Liver (tissue), 9 donors: Measurements from ENCODE around the gene LOXL3. TPM values are rescaled to one million over a fixed set of nuclear protein-coding genes. Genes with fewer than 3 reads are reported as not detected.

Source experiments
- DNase-seq: peaks from one replicate; pipeline ENCODE4 v3.0.0-alpha.2; 2017; ENCODE audit warnings: low spot score
- H3K27ac ChIP-seq, 2 donors: one replicate each; pipeline ENCODE4 v1.7.0; 2013; ENCODE audit warnings: inconsistent platforms in 2 of 2, low read length in 2 of 2, control low read depth in 1 of 2, low read depth in 1 of 2, mild to moderate bottlenecking in 1 of 2
- H3K27me3 ChIP-seq, 4 donors: one replicate each; pipeline versions ENCODE4 v1.6.1 to v1.7.0; 2013; ENCODE audit warnings: low read length in 3 of 4, inconsistent platforms in 1 of 4, mild to moderate bottlenecking in 1 of 4, moderate library complexity in 1 of 4; ENCODE audit not compliant: control insufficient read depth in 4 of 4, insufficient read depth in 4 of 4
- H3K36me3 ChIP-seq, 4 donors: one replicate each; pipeline versions ENCODE4 v1.6.1 to v1.7.0; 2013; ENCODE audit warnings: low read length in 3 of 4, mild to moderate bottlenecking in 3 of 4, low read depth in 1 of 4, moderate library complexity in 1 of 4; ENCODE audit not compliant: control insufficient read depth in 4 of 4, insufficient read depth in 3 of 4
- H3K4me1 ChIP-seq, 4 donors: one replicate each; pipeline versions ENCODE4 v1.6.1 to v1.7.0; 2013; ENCODE audit warnings: low read length in 3 of 4, mild to moderate bottlenecking in 3 of 4, moderate library complexity in 1 of 4; ENCODE audit not compliant: control insufficient read depth in 4 of 4, insufficient read depth in 4 of 4
- H3K4me3 ChIP-seq, 3 donors: one replicate each; pipeline versions ENCODE4 v1.6.1 to v1.7.0; 2013; ENCODE audit warnings: low read length in 3 of 3, control low read depth in 1 of 3, low read depth in 1 of 3, mild to moderate bottlenecking in 1 of 3
- H3K9ac ChIP-seq, 2 donors: one replicate each; pipeline ENCODE4 v1.7.0; 2013; ENCODE audit warnings: low read length in 2 of 2, mild to moderate bottlenecking in 2 of 2, moderate library complexity in 2 of 2, control low read depth in 1 of 2, low read depth in 1 of 2
- H3K9me3 ChIP-seq, 4 donors: one replicate each; pipeline versions ENCODE4 v1.6.1 to v1.7.0; 2013; ENCODE audit warnings: low read length in 3 of 4; ENCODE audit not compliant: control insufficient read depth in 4 of 4
- FOXA2 ChIP-seq: IDR thresholded peaks from 2 replicates; pipeline ENCODE4 v1.6.1; 2016; ENCODE audit warnings: antibody characterized with exemption
- GABPA ChIP-seq, 2 donors: IDR thresholded peaks in 1 of 2; conservative IDR thresholded peaks in 1 of 2; 2 replicates each; pipeline ENCODE4 v1.6.1; 2016; ENCODE audit warnings: antibody characterized with exemption in 2 of 2, mild to moderate bottlenecking in 1 of 2, moderate library complexity in 1 of 2
- HNF4A ChIP-seq, 2 donors: conservative IDR thresholded peaks; 2 replicates each; pipeline ENCODE4 v1.6.1; 2016; ENCODE audit warnings: antibody characterized with exemption in 2 of 2, mild to moderate bottlenecking in 2 of 2
- HNF4G ChIP-seq: IDR thresholded peaks from 2 replicates; pipeline ENCODE4 v1.6.1; 2016; ENCODE audit warnings: antibody characterized with exemption
- JUND ChIP-seq, 2 donors: IDR thresholded peaks; 2 replicates each; pipeline ENCODE4 v1.6.1; 2016; ENCODE audit warnings: antibody characterized with exemption in 2 of 2
- NR2F2 ChIP-seq: IDR thresholded peaks from 2 replicates; pipeline ENCODE4 v1.6.1; 2016; ENCODE audit warnings: antibody characterized with exemption
- RAD21 ChIP-seq, 2 donors: IDR thresholded peaks; 2 replicates each; pipeline ENCODE4 v1.6.1; 2016; ENCODE audit warnings: antibody characterized with exemption in 2 of 2, mild to moderate bottlenecking in 2 of 2
- RXRA ChIP-seq, 2 donors: IDR thresholded peaks; 2 replicates each; pipeline ENCODE4 v1.6.1; 2017 to 2018; ENCODE audit warnings: antibody characterized with exemption in 2 of 2, mild to moderate bottlenecking in 1 of 2
- SP1 ChIP-seq: IDR thresholded peaks from 2 replicates; pipeline ENCODE4 v1.6.1; 2018; ENCODE audit warnings: antibody characterized with exemption, mild to moderate bottlenecking
- TAF1 ChIP-seq: conservative IDR thresholded peaks from 2 replicates; pipeline ENCODE4 v1.6.1; 2016; ENCODE audit warnings: antibody characterized with exemption, mild to moderate bottlenecking
- YY1 ChIP-seq: IDR thresholded peaks from 2 replicates; pipeline ENCODE4 v1.6.1; 2016; ENCODE audit warnings: antibody characterized with exemption, mild to moderate bottlenecking
- WGBS: extraction: QIAGEN DNeasy Blood & Tissue Kit; methylation state at CpG from one replicate; pipeline ENCODE4 v1.1.7; 2013; 5-methylcytosine and 5-hydroxymethylcytosine counted together
- polyA plus RNA-seq, 2 donors: library from polyadenylated mRNA; stranded (reverse) in 1 of 2; unstranded in 1 of 2; fragments of 200-250 nt in 1 of 2; fragments of >200 nt in 1 of 2; fragmentation: Nextera tagmentation in 1 of 2; extraction: Ambion mirVana in 1 of 2; gene quantifications; one replicate each; pipeline versions ENCODE4 v1.2.1 to v1.2.3, GENCODE V29; 2013 to 2015
- total RNA-seq, 2 donors: library from RNA; depleted of rRNA; stranded (reverse); fragments of >200 nt; gene quantifications; one replicate each; pipeline ENCODE4 v1.2.3, GENCODE V29; 2014
- TF ChIP-seq, protein P1 (sequence below): IDR thresholded peaks from 2 replicates; pipeline ENCODE4 v1.6.1; 2016; ENCODE audit warnings: antibody characterized with exemption
- TF ChIP-seq, protein P2 (sequence below): IDR thresholded peaks from 2 replicates; pipeline ENCODE4 v1.6.1; 2016; ENCODE audit warnings: antibody characterized with exemption
- donor health status: healthy.
- donor health status: healthy.
- donor health status: healthy.
- donor health status: healthy.
- donor health status: healthy.

The LOXL3 gene
- total and polyA plus RNA-seq, 4 donors = 0.31 to 2.8 (median 1.3) TPM

DNA sequence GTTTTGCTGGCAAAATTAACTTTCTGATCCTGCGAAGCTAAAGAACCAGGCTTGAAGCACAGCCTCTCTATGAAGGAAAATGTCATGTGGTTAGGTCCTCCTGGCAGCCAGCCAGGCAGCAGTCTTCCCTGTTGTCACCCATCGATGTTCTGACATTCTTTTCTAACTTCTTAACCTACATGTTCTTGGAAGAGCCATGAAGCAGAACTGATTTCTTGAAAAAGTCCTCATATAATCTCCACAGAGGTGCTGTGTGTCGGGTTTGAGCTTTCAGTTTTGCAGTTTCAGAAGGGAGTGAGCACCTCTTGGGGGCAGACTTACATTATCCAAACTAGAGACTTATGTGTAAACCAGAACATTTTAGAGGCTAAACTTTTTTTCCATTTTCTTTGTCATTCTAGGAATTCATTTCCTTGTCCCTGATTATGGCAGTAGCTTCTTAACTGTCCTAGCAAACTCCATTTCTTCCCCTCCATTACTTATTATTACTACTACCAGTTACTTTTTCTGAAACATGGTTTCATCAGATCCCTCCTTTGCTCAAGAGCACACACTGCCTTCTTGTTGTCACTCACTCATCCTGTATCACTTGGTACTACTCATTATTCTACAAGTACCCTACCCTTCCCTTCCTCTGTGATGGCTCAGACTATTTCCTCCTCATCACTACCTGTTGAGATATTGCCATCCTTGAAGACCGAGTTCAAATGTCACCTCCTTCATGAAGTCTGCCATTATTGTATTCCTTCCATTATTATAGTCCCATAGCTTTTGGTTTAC lies 31.9 kb upstream of the LOXL3 start:
- Histone ChIP-seq H3K4me3 (no peak overlapping the region), H3K9me3 (no peaks in the 10 kb centered on the region), H3K27ac (no peak overlapping the region), H3K27me3 (peaks cover 0 to 4% (median 0%) of the 10 kb centered on the region in 4 donors), H3K9ac (no peak overlapping the region), H3K36me3 (no peaks in the 10 kb centered on the region), H3K4me1 (peaks cover 0 to 3% (median 0%) of the 10 kb centered on the region in 4 donors)
- 61% methylated on average over 4 of the region's 4 CpGs for WGBS
- no peak for DNase-seq
- TF ChIP-seq HNF4G (no peak), GABPA (IDR thresholded peaks at IDR 0.05 in 1 of 2, conservative IDR thresholded peaks at IDR 0.05 in 1 of 2) (no peak)

DNA sequence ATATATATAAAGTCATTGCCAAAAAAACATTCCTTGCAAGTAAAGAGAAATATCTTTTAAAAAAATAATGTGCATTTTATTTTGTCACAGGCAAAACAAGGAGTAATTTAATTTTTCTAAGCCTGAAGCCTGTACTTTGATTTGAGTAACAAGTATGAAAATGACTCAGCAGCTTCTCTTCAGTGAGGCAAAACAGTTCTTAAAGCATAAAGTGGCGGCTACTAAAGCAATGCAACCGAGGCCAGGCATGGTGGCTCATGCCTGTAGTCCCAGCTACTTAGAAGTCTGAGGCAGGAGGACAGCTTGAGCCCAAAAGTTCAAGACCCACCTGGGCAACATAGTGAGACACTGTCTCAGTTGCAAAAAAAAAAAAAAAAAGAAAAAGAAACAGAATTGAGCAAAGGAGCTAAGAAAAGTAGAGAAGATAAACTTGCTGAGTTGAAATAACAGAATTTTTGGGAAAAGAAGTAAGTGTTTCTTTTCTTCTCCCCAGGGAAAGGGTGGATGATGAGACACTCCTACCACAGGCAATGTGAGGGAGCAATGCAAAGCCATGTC lies 30.4 kb upstream of the LOXL3 start:
- Histone ChIP-seq H3K27ac (no peak overlapping the region), H3K9me3 (no peaks in the 10 kb centered on the region), H3K4me3 (no peak overlapping the region), H3K4me1 (peaks cover 0 to 3% (median 0%) of the 10 kb centered on the region in 4 donors), H3K27me3 (peaks cover 0 to 4% (median 0%) of the 10 kb centered on the region in 4 donors), H3K36me3 (no peaks in the 10 kb centered on the region), H3K9ac (no peak overlapping the region)
- no peak for DNase-seq
- TF ChIP-seq SP1 = no peak
- TF ChIP-seq, protein P1, sequence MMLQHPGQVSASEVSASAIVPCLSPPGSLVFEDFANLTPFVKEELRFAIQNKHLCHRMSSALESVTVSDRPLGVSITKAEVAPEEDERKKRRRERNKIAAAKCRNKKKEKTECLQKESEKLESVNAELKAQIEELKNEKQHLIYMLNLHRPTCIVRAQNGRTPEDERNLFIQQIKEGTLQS = no peak
- TF ChIP-seq NR2F2 = no peak
- no peak for TF ChIP-seq FOXA2
- no peak for TF ChIP-seq TAF1
- TF ChIP-seq JUND (IDR thresholded peaks at IDR 0.05) = no peak
- TF ChIP-seq HNF4A (conservative IDR thresholded peaks at IDR 0.05) = no peak
- WGBS = 68% methylated on average over 2 of the region's 2 CpGs

DNA sequence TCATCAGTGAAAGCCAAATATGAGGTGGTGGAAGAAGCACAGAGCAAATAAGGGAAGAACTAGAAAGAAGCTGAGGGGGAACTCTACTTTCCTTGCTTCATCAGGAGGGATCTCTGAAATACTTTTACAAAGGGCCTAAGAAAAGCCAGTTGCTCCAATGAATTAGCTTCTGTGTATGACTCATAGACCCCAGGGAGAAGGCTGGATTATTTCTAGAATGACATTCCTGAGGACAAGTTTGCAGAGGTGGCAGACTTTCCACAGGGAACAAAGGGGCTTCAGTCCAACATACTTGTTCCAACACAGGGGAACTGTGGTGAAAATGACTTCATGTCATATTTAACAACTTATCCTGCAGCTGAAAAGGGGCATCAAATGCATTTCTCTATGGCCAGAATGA lies 29.8 kb upstream of the LOXL3 start:
- Histone ChIP-seq H3K36me3 (no peaks in the 10 kb centered on the region), H3K27ac (no peak overlapping the region), H3K4me3 (no peak overlapping the region), H3K9ac (no peak overlapping the region), H3K27me3 (peaks cover 0 to 3% (median 0%) of the 10 kb centered on the region in 4 donors), H3K9me3 (no peaks in the 10 kb centered on the region), H3K4me1 (peaks cover 0 to 3% (median 0%) of the 10 kb centered on the region in 4 donors)
- TF ChIP-seq YY1 = no peak
- no peak for TF ChIP-seq RAD21 (IDR thresholded peaks at IDR 0.05)
- TF ChIP-seq RXRA (IDR thresholded peaks at IDR 0.05) = no peak
- TF ChIP-seq, protein P1 = no peak
- no peak for TF ChIP-seq HNF4G
- TF ChIP-seq, protein P2, sequence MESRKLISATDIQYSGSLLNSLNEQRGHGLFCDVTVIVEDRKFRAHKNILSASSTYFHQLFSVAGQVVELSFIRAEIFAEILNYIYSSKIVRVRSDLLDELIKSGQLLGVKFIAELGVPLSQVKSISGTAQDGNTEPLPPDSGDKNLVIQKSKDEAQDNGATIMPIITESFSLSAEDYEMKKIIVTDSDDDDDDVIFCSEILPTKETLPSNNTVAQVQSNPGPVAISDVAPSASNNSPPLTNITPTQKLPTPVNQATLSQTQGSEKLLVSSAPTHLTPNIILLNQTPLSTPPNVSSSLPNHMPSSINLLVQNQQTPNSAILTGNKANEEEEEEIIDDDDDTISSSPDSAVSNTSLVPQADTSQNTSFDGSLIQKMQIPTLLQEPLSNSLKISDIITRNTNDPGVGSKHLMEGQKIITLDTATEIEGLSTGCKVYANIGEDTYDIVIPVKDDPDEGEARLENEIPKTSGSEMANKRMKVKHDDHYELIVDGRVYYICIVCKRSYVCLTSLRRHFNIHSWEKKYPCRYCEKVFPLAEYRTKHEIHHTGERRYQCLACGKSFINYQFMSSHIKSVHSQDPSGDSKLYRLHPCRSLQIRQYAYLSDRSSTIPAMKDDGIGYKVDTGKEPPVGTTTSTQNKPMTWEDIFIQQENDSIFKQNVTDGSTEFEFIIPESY = no peak
- no peak for TF ChIP-seq JUND (IDR thresholded peaks at IDR 0.05)
- DNase-seq = no peak
